ENCODE data around the gene ZNF195. TPM values are rescaled to one million over a fixed set of nuclear protein-coding genes. Genes with fewer than 3 reads are reported as not detected.

ZNF195 gene
- total and polyA plus RNA-seq, 2 of the 8 experiments (the other 6 are each of a cell fraction or from before 2014, with no cell fraction given), result 23.9 to 88.6 TPM

- TF ChIP-seq KDM5A (IDR thresholded peaks at IDR 0.05; ENCODE audit: low read length) (no peak), TBP (IDR thresholded peaks at IDR 0.05; ENCODE audit: low read depth, low read length) (no peak), SUZ12 (IDR thresholded peaks at IDR 0.05; ENCODE audit: low read length) (no peak), PHF8 (conservative IDR thresholded peaks at IDR 0.05; ENCODE audit: low read depth, low read length) (no peak), SIX5 (IDR thresholded peaks at IDR 0.05; ENCODE audit: low read depth, low read length) (no peak), NANOG (IDR thresholded peaks at IDR 0.05; ENCODE audit: insufficient read depth, low read depth, low read length, poor library complexity, severe bottlenecking) (no peak), BACH1 (IDR thresholded peaks at IDR 0.05; ENCODE audit: low read length) (no peak), RBBP5 (IDR thresholded peaks at IDR 0.05; ENCODE audit: borderline replicate concordance, low read depth, low read length) (no peak), EZH2 (IDR thresholded peaks at IDR 0.05; ENCODE audit: low read depth, low read length, severe bottlenecking) (no peak)
Measured at GRCh38 chr11:3344327-3345174, 34.4 kb downstream of the ZNF195 start (continued).

Measured in H1 (cell line).